NCI-H128 (cell line): ENCODE data around the gene CMTR2.

ENCODE experiments used
- DNase-seq: peaks from one replicate; lab custom pipeline; 2025; ENCODE audit not compliant: unreplicated experiment; lab: John Stamatoyannopoulos, UW

Gene CMTR2

DNA sequence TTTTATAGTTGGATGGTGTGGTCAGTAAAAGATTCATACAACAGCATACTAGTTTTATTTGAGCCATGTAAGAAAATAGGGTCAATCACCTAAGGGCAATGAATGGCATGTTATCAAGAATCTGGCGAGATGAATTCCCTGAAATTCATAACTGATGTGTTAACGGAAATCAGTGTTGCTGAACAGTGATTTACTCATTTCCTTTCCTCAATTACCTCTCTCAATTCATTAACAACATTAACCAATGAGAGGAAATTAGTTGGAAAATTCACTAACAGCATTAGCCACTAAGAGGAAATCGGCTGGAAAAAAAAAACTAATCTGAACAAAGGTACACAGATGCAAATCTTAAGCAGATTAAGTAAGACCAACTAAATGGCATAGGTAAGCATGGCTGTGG is 6.3 kb downstream of the CMTR2 start:
- DNase-seq = no peak

DNA sequence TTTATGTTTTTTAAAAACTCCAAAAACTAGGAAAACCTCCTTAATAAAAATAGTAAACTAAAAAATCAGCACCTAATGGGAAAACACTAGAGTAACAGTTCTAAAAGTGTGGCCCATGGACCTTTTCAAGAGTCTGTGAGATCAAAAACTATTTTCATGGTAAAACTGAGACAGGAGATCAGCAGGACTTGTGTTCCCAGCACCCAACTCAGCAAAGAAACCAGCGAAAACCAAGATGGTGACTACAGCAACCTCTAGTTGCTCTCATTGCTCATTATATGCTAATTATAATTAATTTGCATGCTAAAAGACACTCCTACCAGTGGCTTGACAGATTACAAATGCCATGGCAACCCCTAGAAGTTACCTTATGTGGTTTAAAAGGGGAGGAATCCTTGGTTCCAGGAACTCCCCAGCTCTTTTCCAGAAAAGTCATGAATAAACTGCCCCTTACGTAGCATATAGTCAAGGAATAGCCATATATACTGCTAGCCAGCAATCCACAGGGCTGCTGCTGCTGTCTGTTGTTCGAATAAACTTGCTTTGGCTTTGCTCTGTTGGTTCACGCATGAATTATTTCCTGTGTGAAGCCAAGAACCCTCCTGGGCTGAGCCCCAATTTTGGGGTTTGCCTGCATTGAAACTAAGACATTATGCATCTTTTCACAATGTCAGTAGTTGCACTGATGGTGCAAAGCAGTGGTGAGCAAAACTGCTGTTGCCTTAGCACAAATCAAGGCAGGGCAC is 12.4 kb downstream of the CMTR2 start:
- no peak for DNase-seq

GRCh38 chr16:71273384-71273783 is 15.8 kb downstream of the CMTR2 start:
- DNase-seq = no peak

- no peak for DNase-seq
Observed at GRCh38 chr16:71264299-71264698, 24.9 kb downstream of the CMTR2 start.

DNA sequence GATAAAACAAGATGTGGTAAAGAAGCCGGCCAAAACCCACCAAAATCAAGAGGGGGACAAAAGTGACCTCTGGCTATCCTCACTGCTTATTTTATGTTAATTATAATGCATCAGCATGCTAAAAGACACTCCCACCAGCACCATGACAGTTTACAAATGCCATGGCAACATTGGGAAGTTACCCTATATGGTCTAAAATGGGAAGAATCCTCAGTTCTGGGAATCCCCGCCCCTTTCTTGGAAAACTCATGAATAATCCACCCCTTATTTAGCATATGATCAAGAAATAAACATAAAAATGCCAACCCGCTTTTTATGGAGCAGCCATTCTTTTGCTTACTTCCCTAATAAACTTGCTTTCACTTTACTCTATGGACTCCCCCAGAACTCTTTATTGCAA is 25.6 kb downstream of the CMTR2 start:
- no peak for DNase-seq

DNA sequence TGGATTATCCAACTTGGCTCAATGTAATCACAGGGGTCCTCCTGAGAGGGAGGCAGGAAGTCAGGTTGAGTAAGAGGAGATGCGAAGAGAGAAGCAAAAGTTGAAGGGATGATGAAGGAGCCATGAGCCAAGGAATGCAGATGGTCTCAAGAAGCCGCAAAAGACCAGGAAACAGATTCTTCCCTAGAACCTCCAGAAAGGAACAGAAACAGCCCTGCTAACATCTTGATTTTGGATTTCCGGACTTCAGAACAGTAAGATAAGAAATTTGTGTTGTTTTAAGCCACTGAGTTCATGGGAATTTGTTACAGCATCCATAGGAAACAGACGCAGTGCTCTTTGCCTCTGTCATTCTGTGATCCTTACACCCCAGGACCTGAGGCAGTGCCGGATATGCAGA is 26.8 kb downstream of the CMTR2 start:
- DNase-seq = no peak

DNA sequence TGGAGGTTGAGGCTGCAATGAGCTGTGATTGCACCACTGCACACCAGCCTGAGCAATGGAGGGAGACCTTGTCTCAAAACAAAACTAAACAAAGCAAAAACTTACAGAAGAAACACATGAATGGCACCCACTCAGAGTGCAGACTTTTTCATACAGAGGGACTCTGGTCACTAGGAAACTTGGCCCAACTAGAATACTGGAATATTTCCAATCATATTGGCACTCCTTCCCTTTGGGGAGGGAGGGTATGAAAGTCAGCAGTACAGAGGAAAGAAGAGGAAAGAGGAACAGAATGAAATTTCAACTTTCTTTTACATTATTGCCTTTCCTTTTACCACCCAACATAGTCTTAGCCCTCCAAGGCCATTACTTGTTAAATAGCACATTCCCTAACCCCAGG is 28.2 kb downstream of the CMTR2 start:
- no peak for DNase-seq

GRCh38 chr16:71259086-71259485 is 30.1 kb downstream of the CMTR2 start:
- DNase-seq = no peak

DNA sequence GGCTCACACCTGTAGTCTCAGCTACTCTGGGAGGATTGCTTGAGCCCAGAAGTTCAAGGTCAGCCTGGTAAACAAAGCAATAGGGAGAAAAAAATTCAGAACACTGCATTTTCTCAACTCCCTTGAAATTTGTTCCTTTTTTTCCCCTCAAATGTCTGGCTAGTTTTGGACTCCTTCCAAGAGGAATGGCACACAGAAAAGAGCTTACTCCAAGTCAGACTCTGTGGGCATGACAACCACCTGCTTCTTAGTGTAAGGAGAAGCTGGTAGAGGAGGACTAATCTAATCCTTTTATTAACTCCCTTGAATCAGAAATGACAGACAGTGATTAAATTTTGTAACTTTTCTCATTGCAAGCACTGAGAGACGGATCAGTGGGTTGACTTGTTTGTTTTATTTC is 30.8 kb downstream of the CMTR2 start:
- DNase-seq = no peak

DNA sequence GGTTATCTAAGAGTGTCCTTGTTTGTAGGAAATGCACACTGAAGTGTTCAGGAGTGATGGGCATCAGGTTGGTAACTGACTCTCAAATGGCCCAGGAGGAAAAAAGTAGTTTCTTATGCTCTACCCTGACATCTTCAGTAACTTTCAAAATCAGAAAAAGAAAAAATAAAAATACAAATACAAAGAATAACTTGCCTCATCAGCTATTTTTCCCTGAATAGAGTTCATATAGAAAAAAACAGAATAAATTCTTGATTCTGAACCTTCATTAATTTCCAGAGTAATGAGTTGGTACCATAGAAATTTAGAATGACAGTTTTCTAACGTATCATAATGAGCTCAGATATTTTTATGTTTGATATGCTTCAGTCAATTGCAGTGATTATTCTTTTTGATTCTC is 31.4 kb downstream of the CMTR2 start:
- DNase-seq = no peak

DNA sequence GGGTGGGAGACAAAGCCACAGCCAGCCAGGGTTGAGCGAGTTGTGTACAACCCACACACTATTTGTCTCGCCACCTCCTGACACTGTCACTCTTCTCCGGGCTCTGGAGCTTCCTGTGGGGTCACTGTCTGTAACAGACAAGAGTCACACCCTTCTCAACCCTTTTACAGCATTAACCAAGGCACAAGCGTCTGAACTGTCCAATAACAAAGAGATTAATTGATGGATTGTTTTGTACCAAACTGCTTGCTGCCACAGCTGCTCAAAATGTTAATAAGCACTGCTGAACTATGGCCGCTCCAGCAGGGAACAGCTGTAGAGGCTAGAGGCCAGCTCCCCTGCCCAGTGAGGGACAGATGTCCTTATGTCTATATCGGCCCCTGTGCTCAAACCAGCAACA is 33.5 kb downstream of the CMTR2 start:
- DNase-seq = no peak

DNA sequence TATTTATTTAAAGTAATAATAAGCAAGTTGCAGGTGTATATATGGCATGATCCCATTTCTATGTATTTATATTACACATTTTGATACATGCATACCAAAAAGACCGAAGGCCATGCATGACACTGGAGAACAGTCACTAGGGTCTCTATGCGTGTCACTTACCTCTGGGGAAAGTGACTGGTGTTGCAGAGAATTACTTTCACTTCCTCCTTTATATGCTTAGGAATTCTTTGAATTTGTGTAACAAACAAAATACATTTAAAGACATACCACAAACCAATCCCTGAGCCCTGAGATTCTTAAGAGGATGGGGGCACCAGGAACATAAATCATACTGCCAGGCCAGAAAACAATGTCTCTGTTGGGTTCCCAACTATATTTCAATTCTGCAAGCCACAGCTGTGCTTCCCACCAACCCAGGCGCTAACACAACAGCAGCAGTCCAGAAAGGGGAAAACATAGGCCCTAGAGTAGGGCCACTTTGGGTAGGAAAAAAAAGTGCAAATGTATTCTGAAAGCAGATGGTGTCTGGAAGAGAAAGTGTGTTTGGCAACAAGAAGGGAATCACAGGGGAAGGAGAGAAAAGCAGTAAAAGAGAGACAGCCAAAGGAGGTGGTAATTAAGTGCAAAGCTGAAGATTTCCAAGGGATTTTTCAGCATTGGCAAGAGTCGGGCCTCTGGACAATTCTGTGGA is 34.2 kb downstream of the CMTR2 start:
- DNase-seq = no peak

- DNase-seq = no peak
Observed at GRCh38 chr16:71250461-71251235, 38.6 kb downstream of the CMTR2 start.

DNA sequence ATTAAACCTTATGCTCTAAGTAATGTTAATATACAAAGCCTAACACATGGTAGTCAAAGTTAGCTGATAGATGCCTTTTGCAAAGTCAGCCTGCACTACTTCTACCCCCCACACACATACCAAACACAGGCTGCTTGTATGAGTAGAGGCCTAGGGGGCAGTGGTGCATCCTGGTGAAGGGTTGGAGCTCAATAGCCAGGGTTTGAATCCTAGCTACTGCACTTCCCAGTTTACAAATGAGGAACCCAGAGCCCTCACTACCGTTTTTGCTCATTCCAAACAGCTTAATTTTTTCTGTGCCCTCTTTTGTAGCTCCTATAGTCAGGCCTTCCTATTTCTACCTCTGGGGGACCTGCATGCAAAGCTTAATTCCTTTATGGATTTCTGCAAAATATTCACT is 39.8 kb downstream of the CMTR2 start:
- DNase-seq = no peak

DNA sequence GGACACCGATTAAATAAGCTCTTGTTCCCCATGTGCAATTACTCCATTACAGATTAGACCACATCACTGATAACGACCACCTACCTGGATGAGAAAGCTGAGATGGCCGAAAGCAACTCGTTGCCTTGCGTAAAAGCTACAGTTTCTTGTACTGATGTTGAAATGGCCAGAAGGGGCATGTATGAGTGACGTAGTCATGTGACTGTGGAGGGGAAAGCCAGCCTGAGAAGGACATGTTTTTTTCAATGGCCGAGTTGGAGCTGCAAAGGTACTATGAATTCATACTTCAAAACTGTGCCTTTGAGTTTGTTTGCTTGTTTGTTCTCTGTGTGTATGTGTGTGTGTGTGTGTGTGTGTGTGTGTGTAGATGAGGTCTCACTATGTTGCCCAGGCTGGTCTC is 41.7 kb downstream of the CMTR2 start:
- no peak for DNase-seq

GRCh38 chr16:71246309-71246708 is 42.9 kb downstream of the CMTR2 start:
- DNase-seq = no peak

DNA sequence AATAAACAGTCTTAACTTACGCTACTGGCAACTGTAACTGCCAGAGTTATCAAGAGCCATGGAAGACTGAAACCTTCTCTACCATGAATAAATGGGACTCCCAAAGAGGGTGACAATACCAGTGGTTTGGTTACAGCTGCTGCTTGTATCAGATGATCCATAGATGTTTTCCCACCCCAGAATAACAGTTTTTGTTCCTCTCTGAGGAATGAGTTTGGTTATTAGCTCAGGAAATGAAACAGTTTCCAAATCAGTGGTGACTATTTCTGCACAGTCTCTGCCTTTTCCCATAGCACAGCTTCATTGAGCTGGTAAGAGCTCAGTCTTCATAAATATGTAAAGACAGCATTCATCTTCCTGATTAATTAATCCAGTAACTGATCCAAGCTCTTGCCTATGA is 44.7 kb downstream of the CMTR2 start:
- DNase-seq = no peak

DNA sequence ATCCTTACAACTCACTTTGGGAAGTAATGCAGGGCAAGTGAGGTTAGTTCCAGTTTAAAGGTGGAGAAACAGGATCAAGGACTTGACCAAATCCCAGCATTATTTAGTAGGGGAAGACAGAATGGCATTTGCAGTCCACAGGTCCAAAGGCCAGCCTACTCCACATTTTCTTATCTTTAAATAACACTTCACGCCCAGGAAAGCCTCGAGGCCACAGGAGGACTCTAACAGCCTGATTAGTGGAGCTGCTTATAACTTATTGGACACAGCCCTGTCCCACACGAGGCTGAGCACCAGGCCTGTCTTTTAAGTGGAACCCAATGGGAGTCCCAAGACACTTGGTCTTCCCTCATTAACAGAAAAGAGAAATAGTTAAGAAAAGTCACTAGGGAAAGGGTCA is 46.6 kb downstream of the CMTR2 start:
- no peak for DNase-seq

DNA sequence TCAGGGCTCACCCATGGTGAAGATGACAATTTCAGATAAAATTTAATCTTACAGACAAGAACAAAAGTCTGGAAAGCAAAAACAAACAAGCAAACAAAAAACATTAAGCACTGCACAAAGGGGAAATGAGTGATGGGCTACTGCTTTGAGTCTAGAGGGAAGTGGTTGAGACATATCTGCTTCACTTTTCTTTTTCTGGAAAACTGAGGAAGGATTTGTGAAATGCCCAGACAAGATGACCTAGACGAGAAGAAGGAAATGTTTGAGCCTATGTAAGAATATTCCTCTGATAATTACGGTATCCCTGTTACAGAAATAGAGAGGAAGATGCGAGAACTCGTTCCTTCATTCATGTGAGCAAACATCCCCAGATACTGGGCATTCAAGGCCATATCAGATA is 47.2 kb downstream of the CMTR2 start:
- no peak for DNase-seq
